BE2C (cell line): Measurements from ENCODE around the gene SOX9.
A peak's percentile ranks its signal among the peaks of the same experiment; 100 is the strongest.

Experiments
- DNase-seq: peaks from one replicate; pipeline ENCODE4 v3.0.0-alpha.2; 2020
- H3K27me3 ChIP-seq: fragments of 250-450 bp; sonication (Bioruptor Pico); 2 replicates; pipeline ENCODE4 v1.5.1; 2020; ENCODE audit warnings: mild to moderate bottlenecking
- H3K36me3 ChIP-seq: fragments of 250-450 bp; sonication (Bioruptor Pico); 2 replicates; pipeline ENCODE4 v1.5.1; 2020; ENCODE audit warnings: mild to moderate bottlenecking
- H3K4me1 ChIP-seq: fragments of 250-450 bp; sonication (Bioruptor Pico); 2 replicates; pipeline ENCODE4 v1.5.1; 2020
- H3K4me3 ChIP-seq: 2 replicates; pipeline ENCODE4 v1.5.1; 2011; ENCODE audit warnings: low read depth, low read length
- H3K9me3 ChIP-seq: fragments of 250-450 bp; sonication (Bioruptor Pico); 2 replicates; pipeline ENCODE4 v1.5.1; 2020
- CTCF ChIP-seq: IDR thresholded peaks from 2 replicates; pipeline ENCODE4 v1.5.1; 2012; ENCODE audit warnings: mild to moderate bottlenecking, low read depth, low read length

Gene SOX9

GRCh38 chr17:72150632-72151460, 30.0 kb downstream of the SOX9 start:
- no peaks in the 10 kb centered on the region for H3K9me3 ChIP-seq
- no peaks in the 10 kb centered on the region for H3K27me3 ChIP-seq
- H3K4me1 ChIP-seq: peaks cover 6% of the 10 kb centered on the region; the same call in 1 of the 2 replicates
- no peaks in the 10 kb centered on the region for H3K36me3 ChIP-seq
- DNase-seq: no peak
- no peak overlapping the region for H3K4me3 ChIP-seq
- TF ChIP-seq CTCF: no peak

- H3K4me1 ChIP-seq: peaks cover 6% of the 10 kb centered on the region; the same call in 1 of the 2 replicates
- no peaks in the 10 kb centered on the region for H3K36me3 ChIP-seq
- no peak for TF ChIP-seq CTCF
- DNase-seq: peak; percentile 42
- H3K4me3 ChIP-seq: no peak overlapping the region
- H3K9me3 ChIP-seq: no peaks in the 10 kb centered on the region
- no peaks in the 10 kb centered on the region for H3K27me3 ChIP-seq
Observed at GRCh38 chr17:72151565-72152386, 31.0 kb downstream of the SOX9 start.

GRCh38 chr17:72152387-72152929, 31.6 kb downstream of the SOX9 start:
- Histone ChIP-seq H3K4me3 (no peak overlapping the region), H3K9me3 (no peaks in the 10 kb centered on the region), H3K27me3 (no peaks in the 10 kb centered on the region), H3K4me1 (peaks cover 6% of the 10 kb centered on the region; the same call in 1 of the 2 replicates), H3K36me3 (no peaks in the 10 kb centered on the region)
- no peak for TF ChIP-seq CTCF
- DNase-seq: no peak

GRCh38 chr17:72158895-72159885, 38.4 kb downstream of the SOX9 start:
- Histone ChIP-seq H3K4me1 (no peaks in the 10 kb centered on the region), H3K4me3 (no peak overlapping the region), H3K27me3 (no peaks in the 10 kb centered on the region), H3K36me3 (no peaks in the 10 kb centered on the region), H3K9me3 (no peaks in the 10 kb centered on the region)
- DNase-seq: no peak
- TF ChIP-seq CTCF: no peak

- DNase-seq: no peak
- Histone ChIP-seq H3K9me3 (no peaks in the 10 kb centered on the region), H3K27me3 (no peaks in the 10 kb centered on the region), H3K4me3 (no peak overlapping the region), H3K36me3 (no peaks in the 10 kb centered on the region), H3K4me1 (no peaks in the 10 kb centered on the region)
- TF ChIP-seq CTCF: no peak
Observed at GRCh38 chr17:72162569-72162968, 41.7 kb downstream of the SOX9 start.
